Activated CD8-positive, alpha-beta T cell treated with anti-CD3 and anti-CD28 coated beads for 36 hours (primary cell): ENCODE measurements around the gene DENND5B. TPM values are rescaled to one million over a fixed set of nuclear protein-coding genes. Genes with fewer than 3 reads are reported as not detected.

Experiments used
- ATAC-seq: fragments of 200-7000 bp; cut with Tn5 transposase; one replicate; pipeline ENCODE4 v1.10.0; 2021; ENCODE audit warnings: mild to moderate bottlenecking, moderate library complexity
- CTCF ChIA-PET: fragments of 350-600 bp; sonication (Branson Sonifier 250); formaldehyde crosslinking; loops from one replicate; lab custom pipeline; 2021; ENCODE audit warnings: antibody characterized with exemption; lab: Charles Lee
- POLR2A ChIA-PET: fragments of 350-600 bp; sonication (Branson Sonifier 250); formaldehyde crosslinking; loops from one replicate; lab custom pipeline; 2021; ENCODE audit warnings: antibody characterized with exemption; lab: Charles Lee
- DNase-seq: peaks from one replicate; pipeline ENCODE4 v3.0.0-alpha.2; 2020
- H3K27ac Mint-ChIP-seq: one replicate; pipeline ENCODE4 v1.8.0; 2021; ENCODE audit warnings: mild to moderate bottlenecking, mixed read lengths
- H3K27me3 Mint-ChIP-seq: one replicate; pipeline ENCODE4 v1.8.0; 2021; ENCODE audit warnings: mixed read lengths
- H3K36me3 Mint-ChIP-seq: one replicate; pipeline ENCODE4 v1.8.0; 2021; ENCODE audit warnings: low read depth, mixed read lengths
- H3K4me1 Mint-ChIP-seq: one replicate; pipeline ENCODE4 v1.8.0; 2021; ENCODE audit warnings: low read depth, mixed read lengths
- H3K4me3 Mint-ChIP-seq: one replicate; pipeline ENCODE4 v1.8.0; 2021; ENCODE audit warnings: mild to moderate bottlenecking, moderate library complexity, mixed read lengths
- H3K9me3 Mint-ChIP-seq: one replicate; pipeline ENCODE4 v1.8.0; 2021; ENCODE audit warnings: mixed read lengths
- CTCF ChIP-seq: fragments of 200-600 bp; IDR thresholded peaks from one replicate; pipeline ENCODE4 v1.8.0; 2022; ENCODE audit warnings: antibody characterized with exemption, mild to moderate bottlenecking
- intact Hi-C: fragments of 100-400 bp; cut with micrococcal nuclease; formaldehyde crosslinking; loops from one replicate; pipeline ENCODE4 v1.10.0; 2022
- total RNA-seq, 2 experiments: library from RNA; stranded (reverse); gene quantifications; one replicate each; pipeline ENCODE4 v1.2.3, GENCODE V29; 2021

The DENND5B gene
- total RNA-seq, 2 experiments from 2014 or later, result 0.31 to 0.43 TPM

GRCh38 chr12:31488737-31489338 lies 102.1 kb downstream of the DENND5B start:
- no peaks in the 10 kb centered on the region for H3K4me1 Mint-ChIP-seq

GRCh38 chr12:31485571-31485970 lies 105.4 kb downstream of the DENND5B start:
- no peak for DNase-seq
- no peaks in the 10 kb centered on the region for H3K36me3 Mint-ChIP-seq
- POLR2A ChIA-PET, result no interaction called here
- intact Hi-C loops, result no loop called here
- TF ChIP-seq CTCF, result no peak
- no peak overlapping the region for H3K4me3 Mint-ChIP-seq
- no peaks in the 10 kb centered on the region for H3K4me1 Mint-ChIP-seq
- no peaks in the 10 kb centered on the region for H3K9me3 Mint-ChIP-seq
- H3K27me3 Mint-ChIP-seq, result peaks cover 3% of the 10 kb centered on the region
- no peak for ATAC-seq
- H3K27ac Mint-ChIP-seq, result no peak overlapping the region
- CTCF ChIA-PET, result no interaction called here

More at GRCh38 chr12:31488737-31489338, 102.1 kb downstream of the DENND5B start:
- no peak for ATAC-seq
- ChIA-PET CTCF (interaction anchor here (0.6 kb wide), 1 partner anchor 667 kb away, joined by 3 read pairs; no protein-coding TSS in a partner anchor), POLR2A (no interaction called here)
- no peaks in the 10 kb centered on the region for H3K9me3 Mint-ChIP-seq
- H3K36me3 Mint-ChIP-seq, result no peaks in the 10 kb centered on the region
- no peak overlapping the region for H3K4me3 Mint-ChIP-seq
- H3K27me3 Mint-ChIP-seq, result peaks cover 3% of the 10 kb centered on the region
- H3K27ac Mint-ChIP-seq, result no peak overlapping the region
- DNase-seq, result no peak
- no peak for TF ChIP-seq CTCF
- intact Hi-C loops, result no loop called here

- no peak overlapping the region for H3K4me3 Mint-ChIP-seq
Observed at GRCh38 chr12:31482816-31483215, 108.1 kb downstream of the DENND5B start.

GRCh38 chr12:31481415-31481814 lies 109.5 kb downstream of the DENND5B start:
- TF ChIP-seq CTCF, result no peak
- H3K4me1 Mint-ChIP-seq, result no peaks in the 10 kb centered on the region
- no peak for ATAC-seq
- no peaks in the 10 kb centered on the region for H3K27me3 Mint-ChIP-seq
- H3K4me3 Mint-ChIP-seq, result no peak overlapping the region
- H3K27ac Mint-ChIP-seq, result no peak overlapping the region
- H3K9me3 Mint-ChIP-seq, result no peaks in the 10 kb centered on the region
- no peaks in the 10 kb centered on the region for H3K36me3 Mint-ChIP-seq
- CTCF ChIA-PET, result no interaction called here
- intact Hi-C loops, result no loop called here
- POLR2A ChIA-PET, result no interaction called here
- no peak for DNase-seq

More at GRCh38 chr12:31482816-31483215, 108.1 kb downstream of the DENND5B start:
- H3K9me3 Mint-ChIP-seq, result no peaks in the 10 kb centered on the region
- no peaks in the 10 kb centered on the region for H3K36me3 Mint-ChIP-seq
- ATAC-seq (no peak), DNase-seq (no peak)
- no peak overlapping the region for H3K27ac Mint-ChIP-seq
- no peaks in the 10 kb centered on the region for H3K4me1 Mint-ChIP-seq
- no peaks in the 10 kb centered on the region for H3K27me3 Mint-ChIP-seq
- ChIA-PET POLR2A (no interaction called here), CTCF (no interaction called here)
- no peak for TF ChIP-seq CTCF
- intact Hi-C loops, result no loop called here

GRCh38 chr12:31479516-31480210 lies 111.3 kb downstream of the DENND5B start:
- POLR2A ChIA-PET, result interaction anchor here (0.6 kb wide), 1 partner anchor 131 kb away, joined by 3 read pairs; no protein-coding TSS in a partner anchor
- no peaks in the 10 kb centered on the region for H3K36me3 Mint-ChIP-seq
- ATAC-seq (no peak), DNase-seq (no peak)
- no peaks in the 10 kb centered on the region for H3K9me3 Mint-ChIP-seq
- intact Hi-C loops, result no loop called here
- H3K27me3 Mint-ChIP-seq, result no peaks in the 10 kb centered on the region
- CTCF ChIA-PET, result interaction anchor here (1.1 kb wide), 1 partner anchor 241 kb away, joined by 3 read pairs; no protein-coding TSS in a partner anchor
- no peak overlapping the region for H3K4me3 Mint-ChIP-seq
- no peak for TF ChIP-seq CTCF
- H3K27ac Mint-ChIP-seq, result no peak overlapping the region
- H3K4me1 Mint-ChIP-seq, result no peaks in the 10 kb centered on the region
